Neural crest cell (in vitro differentiated cells): ENCODE results near the gene APBA2. TPM values are rescaled to one million over a fixed set of nuclear protein-coding genes. Genes with fewer than 3 reads are reported as not detected.

Experiments used
- DNase-seq: peaks from one replicate; pipeline ENCODE4 v3.0.0; 2021; ENCODE audit warnings: low read depth, mixed read lengths, low spot score
- H3K27ac Mint-ChIP-seq: one replicate; pipeline ENCODE4 v1.8.0; 2021; ENCODE audit warnings: mild to moderate bottlenecking, mixed read lengths; ENCODE audit not compliant: unreplicated experiment
- H3K27me3 Mint-ChIP-seq: 2 replicates; pipeline ENCODE4 v1.8.0; 2021; ENCODE audit warnings: low read depth, mild to moderate bottlenecking, mixed read lengths
- H3K36me3 Mint-ChIP-seq: 2 replicates; pipeline ENCODE4 v1.8.0; 2021; ENCODE audit warnings: low read depth, mild to moderate bottlenecking, mixed read lengths
- H3K4me1 Mint-ChIP-seq: 2 replicates; pipeline ENCODE4 v1.8.0; 2021; ENCODE audit warnings: mixed read lengths
- H3K4me3 Mint-ChIP-seq: one replicate; pipeline ENCODE4 v1.8.0; 2021; ENCODE audit warnings: mild to moderate bottlenecking, mixed read lengths
- H3K9me3 Mint-ChIP-seq: 2 replicates; pipeline ENCODE4 v1.8.0; 2021; ENCODE audit warnings: mixed read lengths
- total RNA-seq: library from RNA; stranded (reverse); gene quantifications from 2 replicates; pipeline ENCODE4 v1.2.1, GENCODE V29; 2021
- TF ChIP-seq, protein P1 (sequence below): fragments of 200-600 bp; sonication (generic); conservative IDR thresholded peaks from 2 replicates; pipeline ENCODE4 v1.5.0; 2021; ENCODE audit warnings: antibody characterized with exemption, mild to moderate bottlenecking

The APBA2 gene
- total RNA-seq, 1 donor from 2014 or later: 79.9 TPM

DNA sequence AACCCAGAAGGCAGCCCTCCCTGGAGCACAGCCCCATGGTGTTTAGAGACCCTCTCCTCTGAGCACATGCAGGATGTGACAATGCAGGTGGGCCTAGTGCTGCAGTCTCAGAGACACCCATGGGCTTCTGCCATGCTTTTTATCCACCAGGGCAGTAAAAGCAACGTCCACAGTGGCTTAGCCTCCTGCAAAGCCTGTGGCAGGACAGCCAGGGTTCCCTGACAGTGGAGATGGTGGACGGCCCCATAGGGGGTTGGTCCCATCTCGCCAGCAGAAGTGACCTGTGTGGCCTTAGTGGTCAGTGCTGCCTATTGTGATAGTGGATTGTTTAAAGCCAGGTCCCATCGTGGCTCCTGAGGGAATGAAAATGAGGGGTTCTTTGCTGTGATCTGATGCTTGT lies 46.6 kb downstream of the APBA2 start:
- Mint-ChIP-seq H3K4me3 (no peak overlapping the region), H3K27me3 (no peaks in the 10 kb centered on the region), H3K36me3 (peaks cover 14% of the 10 kb centered on the region), H3K4me1 (peaks cover 38% of the 10 kb centered on the region), H3K9me3 (peaks cover 3% of the 10 kb centered on the region), H3K27ac (no peak overlapping the region)
- TF ChIP-seq, protein P1, sequence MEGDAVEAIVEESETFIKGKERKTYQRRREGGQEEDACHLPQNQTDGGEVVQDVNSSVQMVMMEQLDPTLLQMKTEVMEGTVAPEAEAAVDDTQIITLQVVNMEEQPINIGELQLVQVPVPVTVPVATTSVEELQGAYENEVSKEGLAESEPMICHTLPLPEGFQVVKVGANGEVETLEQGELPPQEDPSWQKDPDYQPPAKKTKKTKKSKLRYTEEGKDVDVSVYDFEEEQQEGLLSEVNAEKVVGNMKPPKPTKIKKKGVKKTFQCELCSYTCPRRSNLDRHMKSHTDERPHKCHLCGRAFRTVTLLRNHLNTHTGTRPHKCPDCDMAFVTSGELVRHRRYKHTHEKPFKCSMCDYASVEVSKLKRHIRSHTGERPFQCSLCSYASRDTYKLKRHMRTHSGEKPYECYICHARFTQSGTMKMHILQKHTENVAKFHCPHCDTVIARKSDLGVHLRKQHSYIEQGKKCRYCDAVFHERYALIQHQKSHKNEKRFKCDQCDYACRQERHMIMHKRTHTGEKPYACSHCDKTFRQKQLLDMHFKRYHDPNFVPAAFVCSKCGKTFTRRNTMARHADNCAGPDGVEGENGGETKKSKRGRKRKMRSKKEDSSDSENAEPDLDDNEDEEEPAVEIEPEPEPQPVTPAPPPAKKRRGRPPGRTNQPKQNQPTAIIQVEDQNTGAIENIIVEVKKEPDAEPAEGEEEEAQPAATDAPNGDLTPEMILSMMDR: no peak
- no peak for DNase-seq

DNA sequence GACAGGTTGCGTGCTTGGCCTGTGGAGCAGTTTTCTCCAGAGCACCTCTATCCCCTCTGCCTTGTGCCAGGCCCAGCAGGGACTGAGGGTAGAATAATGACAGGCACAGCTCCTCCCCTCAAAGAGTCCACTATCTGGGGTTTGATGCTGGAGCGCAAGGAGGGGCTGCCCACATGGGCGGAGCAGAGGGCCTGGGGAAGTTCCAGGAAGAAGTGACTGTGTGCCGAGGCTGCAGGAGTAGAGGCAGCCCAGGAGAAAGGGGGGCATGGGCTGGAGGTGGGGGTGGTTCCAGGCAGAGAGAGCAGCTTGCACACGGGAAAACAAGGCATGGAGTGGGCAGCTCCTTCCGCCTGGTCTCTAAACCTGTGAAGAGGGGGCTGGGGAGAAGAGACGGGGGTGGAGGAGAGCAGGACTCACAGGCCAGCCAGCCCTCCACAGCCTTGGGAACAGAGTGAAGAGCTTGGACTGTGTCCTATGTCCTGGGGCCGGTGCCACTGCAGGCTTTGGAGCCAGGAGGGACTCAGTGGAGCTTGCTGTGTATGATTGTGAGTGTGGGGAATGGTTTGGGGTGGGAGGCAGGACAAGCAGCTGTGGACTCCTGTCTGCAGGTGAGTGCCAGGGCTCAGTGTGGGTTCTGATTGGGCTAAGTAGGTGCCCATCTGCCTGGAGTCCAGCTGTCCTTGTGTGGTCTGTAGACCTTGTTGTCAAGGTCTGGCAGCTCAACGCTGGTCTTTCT lies 48.1 kb downstream of the APBA2 start:
- H3K36me3 Mint-ChIP-seq: peaks cover 8% of the 10 kb centered on the region
- DNase-seq: no peak
- no peaks in the 10 kb centered on the region for H3K27me3 Mint-ChIP-seq
- H3K27ac Mint-ChIP-seq: peak overlapping the region; percentile 83
- peaks cover 3% of the 10 kb centered on the region for H3K9me3 Mint-ChIP-seq
- H3K4me1 Mint-ChIP-seq: peaks cover 38% of the 10 kb centered on the region
- TF ChIP-seq, protein P1: no peak
- no peak overlapping the region for H3K4me3 Mint-ChIP-seq

DNA sequence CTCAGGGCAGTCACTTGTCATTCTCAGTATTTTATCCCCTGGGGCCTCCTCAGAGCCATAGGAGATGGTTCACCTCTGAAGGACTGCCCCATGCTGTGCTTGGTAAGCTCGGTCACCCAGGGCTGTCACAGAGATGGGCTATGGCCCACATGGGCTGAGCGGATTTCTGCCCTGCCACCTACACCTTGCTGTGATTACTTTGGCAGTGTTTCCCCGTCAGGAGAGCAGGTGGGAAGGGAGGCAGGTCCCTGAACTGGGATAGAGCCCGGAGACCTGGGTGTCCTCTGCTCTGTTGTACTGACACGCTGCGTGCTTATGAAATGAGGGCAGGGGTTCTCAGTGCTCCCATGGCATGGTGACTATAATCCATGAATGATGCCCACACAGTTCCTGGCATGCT lies 48.9 kb downstream of the APBA2 start:
- H3K4me3 Mint-ChIP-seq: no peak overlapping the region
- H3K36me3 Mint-ChIP-seq: peaks cover 9% of the 10 kb centered on the region
- H3K4me1 Mint-ChIP-seq: peaks cover 40% of the 10 kb centered on the region
- TF ChIP-seq, protein P1: no peak
- H3K27ac Mint-ChIP-seq: no peak overlapping the region
- DNase-seq: no peak
- peaks cover 3% of the 10 kb centered on the region for H3K9me3 Mint-ChIP-seq
- no peaks in the 10 kb centered on the region for H3K27me3 Mint-ChIP-seq

DNA sequence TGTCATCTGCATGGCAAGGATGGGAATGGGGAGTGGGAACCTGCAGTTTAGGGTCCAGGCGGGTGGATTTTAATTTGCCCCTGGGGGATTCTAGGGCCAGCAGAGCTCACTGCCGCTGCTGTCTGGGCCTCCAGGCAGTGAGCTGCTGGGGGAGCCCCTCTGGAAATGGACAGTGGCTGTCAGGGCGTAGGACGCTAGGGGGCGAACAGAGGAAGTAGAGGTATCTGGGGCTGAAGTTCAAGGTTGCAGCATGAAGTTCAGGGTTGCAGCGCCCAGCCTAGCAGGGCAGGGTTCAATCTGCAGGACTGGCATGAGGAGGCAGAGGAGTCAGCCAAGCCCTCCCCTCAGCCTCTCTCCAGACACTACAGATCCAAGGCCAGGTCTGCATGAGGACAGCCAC lies 49.5 kb downstream of the APBA2 start:
- Mint-ChIP-seq H3K4me3 (no peak overlapping the region), H3K27ac (no peak overlapping the region), H3K27me3 (no peaks in the 10 kb centered on the region), H3K36me3 (peaks cover 12% of the 10 kb centered on the region), H3K4me1 (peaks cover 44% of the 10 kb centered on the region), H3K9me3 (peaks cover 3% of the 10 kb centered on the region)
- peak; percentile 33 for DNase-seq
- TF ChIP-seq, protein P1: peak; percentile 36

DNA sequence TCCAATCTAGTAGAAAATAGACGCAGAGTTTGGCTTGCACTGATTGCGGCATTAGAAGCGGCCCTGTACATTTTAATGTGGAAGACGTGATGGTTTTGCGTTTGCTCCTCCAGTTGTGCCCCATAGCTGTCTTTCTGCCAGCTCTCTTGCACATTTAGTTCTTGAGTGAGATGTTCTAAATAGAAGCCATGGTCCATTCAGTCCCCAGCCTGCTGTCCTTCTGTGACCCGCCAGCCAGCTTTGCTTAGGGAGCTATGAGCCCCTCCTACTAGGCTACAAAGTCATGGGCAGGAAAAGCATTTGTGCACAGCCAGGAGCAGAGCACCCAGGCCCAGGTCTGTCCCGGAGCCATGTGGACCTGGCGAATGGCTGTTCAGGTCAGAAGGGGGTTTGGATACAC lies 50.3 kb downstream of the APBA2 start:
- Mint-ChIP-seq H3K4me3 (no peak overlapping the region), H3K4me1 (peaks cover 44% of the 10 kb centered on the region), H3K27ac (no peak overlapping the region), H3K9me3 (peaks cover 3% of the 10 kb centered on the region), H3K27me3 (no peaks in the 10 kb centered on the region), H3K36me3 (peaks cover 18% of the 10 kb centered on the region)
- no peak for DNase-seq
- TF ChIP-seq, protein P1: no peak
